Activated CD4-positive, alpha-beta T cell treated with anti-CD3 and anti-CD28 coated beads, Interleukin-2, amount 50 U/mL, for 1 hour (primary cell): Measurements from ENCODE around the gene TNN.

Source experiments
- DNase-seq: peaks from one replicate; pipeline ENCODE4 v3.0.0-alpha.2; 2020

TNN gene

DNA sequence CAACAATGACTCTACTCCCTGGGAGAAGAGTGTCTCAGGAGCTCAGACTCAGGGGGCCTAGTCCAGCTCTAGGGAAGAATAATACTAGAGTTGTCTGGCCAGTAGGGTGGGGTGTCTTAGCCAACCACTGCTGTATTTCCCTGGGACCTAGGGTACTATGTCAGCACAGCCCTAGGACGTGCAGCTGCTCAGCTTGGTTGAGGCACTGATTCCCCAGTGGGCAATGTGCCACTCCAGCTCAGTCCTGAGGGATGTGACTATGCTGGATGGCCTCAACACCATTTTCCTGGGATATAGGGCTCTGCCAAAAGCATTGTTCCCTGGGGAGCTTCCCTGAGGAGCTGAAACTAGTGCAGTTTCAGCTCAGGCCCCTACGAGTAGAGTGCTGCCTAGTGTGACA, 47.4 kb downstream of the TNN start:
- DNase-seq: no peak

DNA sequence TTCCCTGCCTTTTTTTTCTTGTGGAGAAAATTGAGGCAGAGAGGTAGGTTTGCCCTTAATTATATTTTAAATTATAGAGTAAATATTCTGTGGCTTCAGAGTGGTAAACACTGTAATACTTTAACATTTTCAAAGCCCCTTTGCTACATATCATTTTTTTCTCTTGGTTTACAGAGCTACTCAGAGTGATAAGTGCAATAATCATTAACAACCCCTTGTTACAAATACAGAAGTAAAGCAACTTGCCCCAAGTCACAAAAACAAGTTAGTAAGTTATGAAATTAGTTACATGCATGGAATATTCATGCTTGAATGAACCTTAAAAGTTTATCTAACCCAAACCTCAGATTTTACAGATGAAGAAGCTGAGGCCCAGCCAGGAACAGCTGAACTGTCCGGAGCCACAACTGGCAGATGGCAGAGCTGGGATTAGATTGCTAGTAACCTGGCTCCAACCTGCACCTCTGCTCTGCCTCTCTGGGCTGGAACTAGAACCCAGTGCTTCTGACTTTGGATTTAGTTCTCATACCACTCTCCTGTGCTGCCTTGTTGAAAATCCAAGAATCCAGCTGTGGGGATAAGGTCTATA, 48.7 kb downstream of the TNN start:
- no peak for DNase-seq

DNA sequence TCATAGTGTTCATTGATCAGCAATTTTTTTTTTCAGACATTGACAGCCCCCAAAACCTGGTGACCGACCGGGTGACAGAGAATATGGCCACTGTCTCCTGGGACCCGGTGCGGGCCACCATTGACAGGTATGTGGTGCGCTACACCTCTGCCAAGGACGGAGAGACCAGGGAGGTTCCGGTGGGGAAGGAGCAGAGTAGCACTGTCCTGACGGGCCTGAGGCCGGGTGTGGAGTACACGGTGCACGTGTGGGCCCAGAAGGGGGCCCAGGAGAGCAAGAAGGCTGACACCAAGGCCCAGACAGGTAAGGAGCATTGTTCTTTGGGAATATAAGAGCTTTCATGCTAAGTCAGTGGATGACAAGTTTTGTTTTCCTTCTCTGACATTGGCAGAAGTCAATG, 49.3 kb downstream of the TNN start:
- DNase-seq: no peak

DNA sequence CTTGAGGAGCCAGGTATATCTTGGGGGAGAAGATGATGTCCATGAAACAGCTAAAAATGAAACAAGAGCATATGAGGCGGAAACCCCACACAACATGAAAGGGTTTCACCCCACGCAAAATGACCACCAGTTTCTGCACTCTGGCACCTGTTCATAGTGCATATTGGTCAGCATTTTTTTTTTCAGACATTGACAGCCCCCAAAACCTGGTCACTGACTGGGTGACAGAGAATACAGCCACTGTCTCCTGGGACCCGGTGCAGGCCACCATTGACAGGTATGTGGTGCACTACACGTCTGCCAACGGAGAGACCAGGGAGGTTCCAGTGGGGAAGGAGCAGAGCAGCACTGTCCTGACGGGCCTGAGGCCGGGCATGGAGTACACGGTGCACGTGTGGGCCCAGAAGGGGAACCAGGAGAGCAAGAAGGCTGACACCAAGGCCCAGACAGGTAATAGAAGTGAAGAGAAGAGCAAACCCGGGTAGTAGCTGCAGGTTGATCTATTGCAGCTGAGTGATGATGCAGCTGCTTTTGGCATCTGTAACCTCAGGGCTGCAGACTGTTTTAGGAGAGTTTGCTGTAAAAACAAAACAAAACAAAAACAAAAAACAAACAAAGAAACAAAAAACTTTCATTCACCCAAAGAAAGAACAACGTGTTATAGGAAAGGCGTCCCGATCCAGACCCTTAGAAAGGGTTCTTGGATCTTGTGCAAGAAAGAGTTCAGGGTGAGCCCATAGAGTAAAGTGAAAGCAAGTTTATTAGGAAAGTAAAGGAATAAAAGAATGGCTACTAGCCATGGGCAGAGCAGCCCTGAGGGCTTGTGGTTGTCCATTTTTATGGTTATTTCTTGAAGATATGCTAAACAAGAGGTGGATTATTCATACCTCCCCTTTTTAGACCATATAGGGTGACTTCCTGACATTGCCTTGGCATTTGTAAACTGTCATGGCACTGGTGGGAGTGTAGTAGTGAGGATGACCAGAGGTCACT, 51.0 kb downstream of the TNN start:
- DNase-seq: no peak

DNA sequence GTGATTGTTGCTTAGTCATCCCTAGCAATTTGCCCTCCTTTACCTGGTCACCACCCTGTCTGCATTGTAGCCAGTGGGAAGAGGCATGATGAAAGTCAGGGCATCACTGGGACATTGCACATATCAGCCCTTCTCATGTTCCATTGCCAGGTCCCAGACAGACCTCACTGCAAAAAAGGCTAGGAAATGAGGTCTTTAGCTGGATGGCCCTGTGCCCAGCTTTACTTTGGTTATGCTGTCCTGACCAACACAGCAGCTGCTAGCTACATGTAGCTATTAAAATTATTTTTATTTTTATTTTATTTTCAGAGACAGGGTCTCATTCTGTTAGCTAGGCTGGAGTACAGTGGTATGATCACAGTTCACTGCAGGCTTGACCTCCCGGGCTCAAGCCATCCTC, 52.9 kb downstream of the TNN start:
- no peak for DNase-seq

DNA sequence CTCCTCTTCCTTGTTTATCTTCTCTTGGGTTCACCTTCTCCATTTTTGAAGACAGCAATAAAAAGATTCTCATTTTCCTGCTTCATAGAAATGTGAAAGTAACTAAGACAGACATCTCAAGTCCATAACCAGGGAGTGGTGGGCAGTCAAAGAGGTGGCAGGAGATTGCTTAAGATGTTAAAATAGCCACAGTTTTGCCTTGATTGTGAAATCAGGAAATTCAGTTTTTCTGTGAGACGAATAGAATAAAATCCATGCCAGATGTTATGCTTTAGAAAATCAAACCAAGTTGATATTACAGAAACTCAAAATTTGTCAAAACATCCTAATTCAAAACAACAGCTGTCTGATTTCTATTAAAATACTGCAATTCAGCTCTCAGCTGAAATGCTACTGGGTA, 57.2 kb downstream of the TNN start:
- no peak for DNase-seq

DNA sequence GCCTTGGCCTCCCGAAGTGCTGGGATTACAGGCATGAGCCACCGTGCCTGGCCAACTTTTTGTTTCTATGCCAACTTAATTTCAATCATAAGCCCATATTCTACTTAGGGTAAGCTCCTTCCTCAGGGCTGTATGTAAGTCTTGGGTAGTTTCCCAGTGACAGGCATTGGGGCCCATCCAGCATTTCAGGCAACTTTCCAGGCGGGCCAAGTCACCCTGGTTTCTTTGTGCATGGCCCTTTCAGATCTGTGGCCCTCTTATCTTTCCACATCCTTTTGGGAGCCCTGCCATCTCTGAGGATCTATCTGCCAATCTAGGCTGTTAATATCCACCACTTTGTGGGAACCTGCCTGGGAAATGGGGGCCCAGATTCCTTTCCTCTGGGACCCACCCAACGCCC, 58.7 kb downstream of the TNN start:
- no peak for DNase-seq

DNA sequence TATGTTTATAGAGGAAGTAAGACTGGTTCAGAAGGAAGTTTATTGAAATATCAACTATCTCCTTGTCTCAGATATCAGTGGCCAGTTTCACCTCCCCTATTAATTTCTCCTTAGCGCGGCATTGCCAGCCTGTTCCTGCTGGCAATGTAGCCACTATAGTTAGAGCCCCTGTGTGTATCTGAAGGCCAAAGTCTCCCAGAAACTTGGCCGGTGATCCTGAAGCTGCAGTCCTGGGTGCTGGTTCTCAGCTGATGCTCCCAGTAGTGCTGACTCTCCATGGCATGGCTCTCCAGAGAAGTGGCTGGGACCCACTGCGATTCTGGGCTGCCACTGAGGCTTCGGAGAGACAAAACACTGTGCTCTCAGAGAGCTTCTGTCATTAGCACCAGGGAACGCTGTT, 59.9 kb downstream of the TNN start:
- no peak for DNase-seq

DNA sequence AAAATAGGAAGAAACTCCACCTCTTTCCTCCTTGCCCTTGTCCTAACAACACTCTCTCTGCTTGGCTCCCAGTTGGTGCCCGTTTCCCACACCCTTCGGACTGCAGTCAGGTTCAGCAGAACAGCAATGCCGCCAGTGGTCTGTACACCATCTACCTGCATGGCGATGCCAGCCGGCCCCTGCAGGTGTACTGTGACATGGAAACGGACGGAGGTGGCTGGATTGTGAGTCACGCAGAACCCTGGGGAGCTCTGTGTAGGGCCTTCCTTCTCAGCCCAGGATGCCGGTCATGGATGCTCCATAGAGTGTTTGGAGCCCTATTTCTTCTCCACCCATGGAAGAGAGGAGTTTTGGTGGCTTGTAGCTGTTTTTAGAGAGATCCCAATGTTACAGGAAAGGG, 60.9 kb downstream of the TNN start:
- DNase-seq: no peak

DNA sequence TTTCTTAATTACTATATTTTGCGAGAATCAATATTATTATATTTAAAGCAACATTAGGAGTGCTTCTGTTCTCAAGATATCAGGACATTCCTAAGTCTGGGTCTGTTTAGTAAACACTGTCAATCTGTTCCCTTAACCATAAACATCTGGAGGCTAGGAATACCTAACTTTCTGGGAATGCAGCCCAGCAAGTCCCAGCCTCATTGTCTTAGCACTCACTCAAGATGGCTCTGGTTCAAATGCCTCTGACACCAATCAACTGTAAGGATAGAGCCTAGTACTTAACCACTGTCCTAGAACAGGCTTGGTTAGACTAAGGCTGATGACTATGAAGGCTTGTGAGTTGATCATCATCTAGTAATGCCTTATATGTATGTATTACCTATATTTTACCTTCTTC, 61.5 kb downstream of the TNN start:
- no peak for DNase-seq

DNA sequence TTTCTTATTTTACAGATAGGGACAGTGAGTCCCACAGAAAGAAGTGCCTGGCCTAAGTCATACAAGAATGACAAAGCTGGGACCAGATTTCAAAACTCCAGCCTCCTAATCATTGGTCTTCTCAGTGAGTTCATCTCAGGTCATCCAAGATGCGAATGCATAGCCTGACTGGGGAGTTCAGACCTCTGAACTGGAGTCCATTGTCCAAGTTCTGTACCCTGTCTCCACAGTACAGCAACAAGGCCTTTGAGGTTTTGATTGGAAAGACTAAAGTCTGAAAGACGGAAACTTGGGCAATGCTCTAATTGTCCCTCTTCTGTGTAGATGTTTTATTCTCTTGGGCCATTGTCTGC, 62.0 kb downstream of the TNN start:
- DNase-seq: no peak

DNA sequence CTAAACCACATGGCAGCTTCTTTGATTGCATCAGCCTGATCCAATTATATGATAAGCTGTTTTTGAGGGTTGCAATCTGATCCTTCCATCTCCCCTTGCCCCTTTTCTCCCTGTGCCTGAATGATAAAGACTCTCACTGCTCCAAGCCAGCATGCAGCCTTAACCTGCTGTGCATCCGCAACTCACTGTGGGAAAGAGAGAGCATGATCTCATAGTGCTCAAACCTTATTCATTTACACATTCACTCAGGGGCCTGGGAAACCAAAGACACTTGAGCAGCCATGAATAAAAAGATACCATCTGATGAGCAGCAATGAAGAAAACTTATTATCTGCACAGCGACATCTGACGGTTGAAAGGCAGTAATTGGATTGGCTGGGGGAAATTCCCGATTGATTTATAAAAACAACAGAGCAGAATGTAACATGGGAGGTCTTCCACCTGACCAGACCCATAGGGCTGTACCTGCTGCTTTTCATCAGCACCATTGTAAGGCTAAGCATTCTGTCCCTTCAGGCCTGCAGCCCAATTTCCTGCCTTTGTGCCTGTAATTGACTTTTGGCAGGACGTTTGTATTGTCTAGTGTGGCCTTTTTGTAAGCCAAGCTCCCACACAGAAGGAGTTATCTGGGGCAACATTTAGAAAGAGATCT, 62.5 kb downstream of the TNN start:
- DNase-seq: no peak

DNA sequence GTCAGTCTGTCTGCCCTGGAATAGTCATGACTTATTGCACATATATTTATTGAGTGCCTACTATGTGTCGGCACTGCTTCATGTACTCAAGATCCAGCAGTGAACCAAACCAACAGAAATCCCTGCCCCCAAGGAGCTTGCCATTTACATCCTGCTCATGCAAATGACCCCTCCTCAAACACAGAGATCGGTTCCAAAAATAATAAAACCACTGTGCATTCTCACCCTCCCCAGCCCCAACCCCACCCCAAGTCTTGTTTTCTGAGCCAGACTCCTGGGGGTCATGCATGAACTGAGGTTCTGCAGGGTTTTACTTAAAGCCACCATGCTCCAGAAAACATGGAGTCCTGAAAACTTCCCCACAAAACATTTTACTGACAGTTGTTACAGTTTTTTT, 63.0 kb downstream of the TNN start:
- no peak for DNase-seq

DNA sequence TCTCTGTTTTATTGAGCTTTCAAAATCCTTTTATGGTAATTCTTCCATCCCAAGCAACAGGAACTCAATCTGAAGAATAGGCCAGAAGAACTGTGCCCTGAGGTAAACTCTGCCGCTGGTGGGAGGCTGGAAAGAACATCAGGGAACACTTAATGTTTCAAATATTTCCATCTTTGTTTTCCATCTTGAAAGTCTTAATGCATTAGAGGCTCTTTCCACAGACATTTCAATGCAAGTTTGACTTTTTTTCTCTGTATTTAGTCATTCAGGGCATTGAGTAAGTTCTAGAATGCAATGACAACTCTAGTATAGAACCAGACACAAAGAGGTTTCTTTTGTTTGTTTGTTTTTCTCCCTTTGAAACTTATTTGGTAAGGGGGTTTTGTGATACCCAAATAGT, 63.5 kb downstream of the TNN start:
- DNase-seq: no peak

DNA sequence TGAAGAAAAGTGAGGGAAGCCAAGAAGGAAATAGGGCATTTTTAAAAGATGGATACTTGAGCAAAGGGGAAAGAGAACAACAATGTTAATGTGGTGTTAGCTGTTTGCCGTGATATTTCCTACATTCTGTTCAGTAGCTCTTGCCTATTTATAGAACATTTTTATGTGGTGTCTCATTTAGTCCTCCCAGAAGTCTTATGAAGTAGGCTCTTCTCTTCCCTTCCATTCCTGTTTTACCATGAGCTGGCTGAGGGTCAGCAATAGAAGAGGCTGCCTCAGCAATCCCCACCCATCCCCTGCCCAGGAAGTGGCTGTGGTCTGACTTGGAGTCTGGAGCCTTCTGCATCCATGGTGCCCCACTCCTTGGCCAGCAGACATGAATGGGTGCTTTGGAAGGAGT, 64.8 kb downstream of the TNN start:
- no peak for DNase-seq

DNA sequence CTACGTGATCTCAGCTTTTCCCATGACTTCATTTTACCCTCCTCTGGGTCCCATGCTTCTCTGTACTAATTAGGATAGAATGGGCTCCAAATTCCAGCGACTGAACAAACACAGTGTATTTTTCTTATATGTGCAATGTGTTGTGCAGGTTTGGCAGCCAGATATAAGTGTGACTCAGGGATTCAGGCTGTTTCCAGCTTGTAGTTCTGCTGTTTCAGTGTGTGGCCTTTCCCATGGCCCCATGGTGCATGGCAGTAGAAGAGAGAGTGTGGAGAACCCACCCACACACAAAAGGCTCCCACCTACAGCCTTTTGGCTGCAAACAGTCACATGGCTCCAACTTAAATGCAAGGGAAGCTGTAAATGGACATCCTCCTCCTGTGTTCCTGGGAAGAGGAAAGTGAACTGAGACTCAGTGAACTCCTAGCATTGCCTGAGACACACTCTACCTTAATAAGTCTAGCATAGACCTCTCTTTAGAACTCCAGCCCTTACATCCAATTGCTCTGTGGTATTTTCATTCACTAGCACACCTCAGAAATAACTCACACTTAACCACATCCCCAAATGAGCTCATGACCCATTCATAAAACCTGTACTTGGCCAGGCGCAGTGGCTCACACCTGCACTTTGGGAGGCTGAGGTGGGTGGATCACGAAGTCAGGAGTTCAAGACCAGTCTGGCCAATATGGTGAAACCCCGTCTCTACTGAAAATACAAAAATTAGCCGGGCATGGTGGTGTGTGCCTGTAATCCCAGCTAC, 66.2 kb downstream of the TNN start:
- DNase-seq: no peak

DNA sequence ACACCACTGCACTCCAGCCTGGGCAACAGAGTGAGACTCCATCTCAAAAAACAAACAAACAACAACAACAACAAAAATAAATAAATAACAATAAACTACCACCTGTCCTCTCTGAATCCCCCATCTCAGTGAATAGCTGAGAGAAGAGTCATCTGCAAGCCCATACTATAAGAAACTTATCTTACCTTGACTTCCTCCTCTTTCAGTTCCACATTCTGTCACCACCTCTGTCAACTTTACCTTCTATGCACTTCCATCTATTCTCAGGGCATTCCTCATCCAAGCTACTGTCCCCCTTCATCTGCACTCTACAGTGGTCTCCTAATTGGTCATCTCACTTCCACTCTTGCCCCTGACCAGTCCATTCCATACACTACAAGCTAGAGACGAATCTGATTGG, 66.9 kb downstream of the TNN start:
- no peak for DNase-seq

DNA sequence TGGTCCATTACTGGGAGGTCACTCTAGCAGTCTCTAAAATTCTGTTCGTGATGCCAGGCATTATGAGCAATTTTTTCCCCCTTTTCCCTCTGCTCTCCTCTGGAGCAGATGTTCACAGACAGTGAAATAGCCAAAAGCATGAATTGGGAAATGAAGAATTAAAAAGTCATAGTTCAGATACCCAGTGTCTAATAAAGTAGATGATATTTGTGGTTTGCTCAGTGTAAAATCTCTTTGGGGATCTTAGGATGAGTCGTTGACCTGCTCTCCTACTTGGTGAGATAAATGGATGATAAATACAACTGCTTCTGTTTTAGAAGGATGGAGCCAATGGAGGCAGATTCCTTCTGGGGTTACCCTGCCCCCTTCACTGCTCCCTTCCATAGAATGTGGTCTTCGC, 68.6 kb downstream of the TNN start:
- DNase-seq: no peak

DNA sequence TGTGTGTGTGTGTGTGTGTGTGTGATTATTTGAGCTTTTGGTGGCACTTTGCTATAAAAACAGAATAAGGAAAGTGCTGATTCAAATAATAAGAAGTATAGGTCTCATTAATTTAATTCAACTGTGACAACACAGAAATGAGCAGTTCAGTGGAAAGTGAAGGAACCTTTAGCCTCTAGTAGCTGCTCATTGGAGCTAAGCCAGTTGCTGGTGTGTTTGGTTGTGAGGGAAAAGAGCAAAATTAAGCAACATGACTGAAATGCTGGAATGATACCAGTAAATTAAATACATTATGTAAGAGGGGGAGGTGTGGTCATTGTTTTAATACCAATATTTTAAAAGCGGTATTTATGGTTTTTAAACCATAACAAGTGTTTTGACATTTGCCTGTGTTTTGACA, 69.7 kb downstream of the TNN start:
- DNase-seq: no peak

DNA sequence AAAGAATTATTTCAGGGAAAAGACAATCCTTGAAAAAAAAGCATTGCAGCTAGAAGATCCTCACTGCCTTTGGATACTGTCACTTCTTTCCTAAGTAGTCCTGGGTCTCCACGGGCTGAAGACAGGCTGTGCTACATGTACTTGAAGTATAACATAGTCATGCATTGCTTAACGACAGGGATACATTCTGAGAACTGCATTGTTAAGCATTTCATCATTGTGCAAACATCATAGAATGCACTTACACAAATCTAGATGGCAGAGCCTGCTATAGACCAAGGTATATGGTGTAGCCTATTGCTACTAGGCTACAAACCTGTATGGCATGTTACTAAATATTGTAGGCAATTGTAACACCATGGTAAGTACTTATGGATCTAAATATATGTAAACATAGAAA, 70.9 kb downstream of the TNN start:
- no peak for DNase-seq

DNA sequence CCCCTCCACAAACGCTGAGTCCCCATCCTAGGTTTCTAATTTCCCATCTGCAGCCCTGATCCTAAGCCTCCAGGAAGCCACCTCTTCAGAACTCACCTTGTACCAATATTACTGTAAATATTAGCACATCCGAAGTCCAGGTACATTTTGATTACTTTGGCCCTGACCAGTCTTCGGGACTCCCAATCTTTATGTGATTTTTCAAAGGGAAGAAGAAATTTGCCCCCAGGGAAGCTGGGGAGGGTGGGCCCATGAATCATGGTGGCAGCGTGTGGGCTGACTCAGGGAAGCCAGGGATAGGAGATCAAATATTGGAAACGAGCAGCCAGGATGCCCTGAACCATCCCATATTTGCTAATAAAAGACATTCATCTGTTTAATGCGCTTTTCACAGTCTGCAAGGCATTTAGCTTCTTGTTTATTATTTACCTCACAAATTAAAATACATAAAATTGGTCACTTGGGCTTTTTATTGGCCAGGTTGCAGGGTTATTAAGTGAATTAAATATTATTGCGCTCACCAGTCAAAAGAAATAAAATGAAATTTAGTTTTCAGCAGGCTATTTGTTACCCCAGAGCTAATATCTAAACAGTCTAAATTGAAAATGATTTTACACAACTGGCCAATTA, 78.4 kb downstream of the TNN start:
- no peak for DNase-seq

DNA sequence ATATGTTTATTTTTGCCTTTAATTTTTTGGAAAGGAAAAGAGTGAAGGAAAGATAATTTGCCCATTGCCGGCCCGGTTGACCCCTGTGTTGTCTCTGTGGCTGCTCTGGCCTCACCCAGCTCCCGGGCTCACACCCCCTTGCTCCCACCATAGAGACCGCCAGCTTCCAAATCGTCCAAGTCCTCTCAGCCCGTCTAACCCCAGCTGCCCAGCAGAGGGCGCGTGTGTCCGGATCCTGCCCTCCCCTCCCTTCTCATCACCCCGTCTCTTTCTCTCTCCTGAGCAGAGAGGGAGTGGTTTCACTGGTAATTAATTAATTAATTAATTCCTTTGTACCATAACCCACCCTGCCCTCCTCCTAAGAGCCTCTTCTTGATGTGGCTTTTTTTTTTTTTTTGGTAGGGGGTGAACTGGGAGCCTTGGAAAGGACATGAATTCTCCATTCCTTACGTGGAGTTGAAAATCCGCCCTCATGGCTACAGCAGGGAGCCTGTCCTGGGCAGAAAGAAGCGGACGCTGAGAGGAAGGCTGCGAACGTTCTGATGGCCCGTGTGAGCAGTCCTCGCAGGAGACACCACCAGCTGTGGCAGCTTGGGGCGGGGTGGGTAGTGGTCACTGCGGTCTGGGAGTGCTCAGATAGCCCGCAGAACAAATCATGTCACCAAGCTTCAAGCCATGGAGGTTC, 79.0 kb downstream of the TNN start:
- peak; percentile 67 for DNase-seq
